HG03520 (cell line): ENCODE data around the gene DLG1.

Source experiments
- ATAC-seq: cut with Tn5 transposase; IDR thresholded peaks from one replicate; pipeline ENCODE4 v1.9.1; 2021; ENCODE audit warnings: mild to moderate bottlenecking, moderate library complexity; ENCODE audit not compliant: unreplicated experiment

DLG1 gene

GRCh38 chr3:197253238-197253947, 45.0 kb downstream of the DLG1 start:
- no peak for ATAC-seq

GRCh38 chr3:197249542-197249941, 48.9 kb downstream of the DLG1 start:
- ATAC-seq: no peak

GRCh38 chr3:197248341-197248740, 50.1 kb downstream of the DLG1 start:
- ATAC-seq: no peak

GRCh38 chr3:197244751-197245150, 53.7 kb downstream of the DLG1 start:
- ATAC-seq: no peak

- ATAC-seq: no peak
Observed at GRCh38 chr3:197242784-197243432, 55.5 kb downstream of the DLG1 start.

GRCh38 chr3:197241173-197241572, 57.2 kb downstream of the DLG1 start:
- no peak for ATAC-seq

GRCh38 chr3:197239857-197240256, 58.6 kb downstream of the DLG1 start:
- ATAC-seq: no peak

- ATAC-seq: no peak
Observed at GRCh38 chr3:197238842-197239241, 59.6 kb downstream of the DLG1 start.

GRCh38 chr3:197237897-197238296, 60.5 kb downstream of the DLG1 start:
- no peak for ATAC-seq

GRCh38 chr3:197236362-197236761, 62.0 kb downstream of the DLG1 start:
- ATAC-seq: no peak

GRCh38 chr3:197234947-197235914, 63.2 kb downstream of the DLG1 start:
- no peak for ATAC-seq

- ATAC-seq: no peak
Observed at GRCh38 chr3:197231321-197231720, 67.1 kb downstream of the DLG1 start.

- no peak for ATAC-seq
Observed at GRCh38 chr3:197229836-197230235, 68.6 kb downstream of the DLG1 start.

- ATAC-seq: no peak
Observed at GRCh38 chr3:197229178-197229577, 69.2 kb downstream of the DLG1 start.

- no peak for ATAC-seq
Observed at GRCh38 chr3:197227780-197228574, 70.4 kb downstream of the DLG1 start.

GRCh38 chr3:197226179-197226578, 72.2 kb downstream of the DLG1 start:
- ATAC-seq: no peak

GRCh38 chr3:197225579-197225978, 72.8 kb downstream of the DLG1 start:
- ATAC-seq: no peak

GRCh38 chr3:197224034-197224444, 74.4 kb downstream of the DLG1 start:
- ATAC-seq: no peak

GRCh38 chr3:197222937-197223370, 75.5 kb downstream of the DLG1 start:
- no peak for ATAC-seq

GRCh38 chr3:197219619-197220018, 78.8 kb downstream of the DLG1 start:
- ATAC-seq: no peak

GRCh38 chr3:197218210-197218609, 80.2 kb downstream of the DLG1 start:
- no peak for ATAC-seq
